MM.1S (cell line): ENCODE measurements around the gene ORAI2.

Experiments used
- DNase-seq: peaks from one replicate; pipeline ENCODE4 v3.0.0-alpha.2; 2015
- H2AFZ ChIP-seq: fragments of 300-600 bp; sonication (generic); 2 replicates; pipeline ENCODE4 v1.6.0; 2016; ENCODE audit warnings: antibody characterized with exemption, low read length
- H3F3A ChIP-seq: fragments of 300-600 bp; sonication (generic); 2 replicates; pipeline ENCODE4 v1.6.1; 2016; ENCODE audit warnings: mild to moderate bottlenecking, antibody characterized with exemption, low read length, moderate library complexity, mixed read lengths; ENCODE audit not compliant: insufficient read depth
- H3K27ac ChIP-seq: fragments of 300-600 bp; sonication (generic); 2 replicates; pipeline ENCODE4 v1.5.1; 2016; ENCODE audit warnings: mild to moderate bottlenecking, low read length
- H3K27me3 ChIP-seq: fragments of 300-600 bp; sonication (generic); replicated peaks from 2 replicates; pipeline ENCODE4 v1.6.0; 2016; ENCODE audit warnings: low read length; ENCODE audit not compliant: insufficient read depth
- H3K36me3 ChIP-seq: fragments of 300-600 bp; sonication (generic); replicated peaks from 2 replicates; pipeline ENCODE4 v1.6.1; 2016; ENCODE audit warnings: mild to moderate bottlenecking, low read length, mixed read lengths; ENCODE audit not compliant: insufficient read depth
- H3K4me1 ChIP-seq: fragments of 300-600 bp; sonication (generic); 2 replicates; pipeline ENCODE4 v1.6.1; 2016; ENCODE audit warnings: low read length, mixed read lengths
- H3K4me2 ChIP-seq: fragments of 300-600 bp; sonication (generic); 2 replicates; pipeline ENCODE4 v1.6.0; 2016; ENCODE audit warnings: low read depth, low read length
- H3K4me3 ChIP-seq: fragments of 300-600 bp; sonication (generic); 2 replicates; pipeline ENCODE4 v1.5.1; 2016; ENCODE audit warnings: low read length, mixed read lengths
- H3K79me2 ChIP-seq: fragments of 300-600 bp; sonication (generic); 2 replicates; pipeline ENCODE4 v1.6.1; 2016; ENCODE audit warnings: mixed run types, low read length, mixed read lengths
- H3K9ac ChIP-seq: fragments of 300-600 bp; sonication (generic); 2 replicates; pipeline ENCODE4 v1.6.1; 2016; ENCODE audit warnings: low read length, mixed read lengths
- H3K9me2 ChIP-seq: fragments of 300-600 bp; sonication (generic); replicated peaks from 2 replicates; pipeline ENCODE4 v1.6.1; 2016; ENCODE audit warnings: mild to moderate bottlenecking, low read length, mixed read lengths; ENCODE audit not compliant: insufficient read depth
- H3K9me3 ChIP-seq: fragments of 300-600 bp; sonication (generic); replicated peaks from 2 replicates; pipeline ENCODE4 v1.6.1; 2016; ENCODE audit warnings: mild to moderate bottlenecking, low read length, mixed read lengths; ENCODE audit not compliant: insufficient read depth
- H4K20me1 ChIP-seq: fragments of 300-600 bp; sonication (generic); 2 replicates; pipeline ENCODE4 v1.6.1; 2016; ENCODE audit warnings: mild to moderate bottlenecking, low read length, moderate library complexity, mixed read lengths; ENCODE audit not compliant: insufficient read depth
- CTCF ChIP-seq: fragments of 300-600 bp; sonication (generic); IDR thresholded peaks from 2 replicates; pipeline ENCODE4 v1.5.1; 2016; ENCODE audit warnings: antibody characterized with exemption, low read length, mixed read lengths
- EZH2 ChIP-seq: fragments of 300-600 bp; sonication (generic); optimal IDR thresholded peaks from 2 replicates; pipeline ENCODE3; 2017; ENCODE audit warnings: low read depth, mild to moderate bottlenecking, antibody characterized with exemption, low read length, mixed read lengths
- EZH2phosphoT487 ChIP-seq: fragments of 300-600 bp; sonication (generic); IDR thresholded peaks from 2 replicates; pipeline ENCODE4 v1.6.1; 2018; ENCODE audit warnings: antibody characterized with exemption, low read length

Gene ORAI2

GRCh38 chr7:102455596-102455995 is 22.2 kb downstream of the ORAI2 start:
- peaks cover 13% of the 10 kb centered on the region; the same call in 1 of the 2 replicates for H3F3A ChIP-seq
- peak; percentile 1 for DNase-seq
- TF ChIP-seq EZH2 (no peak), CTCF (no peak), EZH2phosphoT487 (no peak)
- H3K4me1 ChIP-seq, result peaks cover 8% of the 10 kb centered on the region
- H3K79me2 ChIP-seq, result 0 out of 2 replicates have a peak, but pooled peaks cover under 1% of the 10 kb centered on the region
- no peak overlapping the region for H2AFZ ChIP-seq
- H3K27ac ChIP-seq, result no peak overlapping the region
- H4K20me1 ChIP-seq, result no peaks in the 10 kb centered on the region
- H3K4me3 ChIP-seq, result no peak overlapping the region
- H3K27me3 ChIP-seq, result no peaks in the 10 kb centered on the region
- no peak overlapping the region for H3K4me2 ChIP-seq
- no peaks in the 10 kb centered on the region for H3K36me3 ChIP-seq
- no peaks in the 10 kb centered on the region for H3K9me3 ChIP-seq
- H3K9ac ChIP-seq, result no peak overlapping the region
- H3K9me2 ChIP-seq, result no peaks in the 10 kb centered on the region

GRCh38 chr7:102456327-102456726 is 23.0 kb downstream of the ORAI2 start:
- Histone ChIP-seq H3K4me1 (peaks cover 3% of the 10 kb centered on the region; the same call in 1 of the 2 replicates), H3K9me2 (no peaks in the 10 kb centered on the region), H3K27ac (no peak overlapping the region), H3K4me2 (no peak overlapping the region), H3F3A (peaks cover 9% of the 10 kb centered on the region; the same call in 1 of the 2 replicates), H3K36me3 (no peaks in the 10 kb centered on the region), H3K9ac (no peak overlapping the region), H3K4me3 (no peak overlapping the region), H3K9me3 (no peaks in the 10 kb centered on the region), H3K79me2 (no peaks in the 10 kb centered on the region), H2AFZ (no peak overlapping the region), H4K20me1 (no peaks in the 10 kb centered on the region), H3K27me3 (no peaks in the 10 kb centered on the region)
- DNase-seq, result no peak
- TF ChIP-seq EZH2phosphoT487, result no peak
- TF ChIP-seq EZH2, result no peak
- TF ChIP-seq CTCF, result no peak

GRCh38 chr7:102457352-102457924 is 24.1 kb downstream of the ORAI2 start:
- no peak overlapping the region for H3K4me2 ChIP-seq

More at GRCh38 chr7:102457352-102457924, 24.1 kb downstream of the ORAI2 start:
- peaks cover 7% of the 10 kb centered on the region for H3K79me2 ChIP-seq
- H3K27ac ChIP-seq, result no peak overlapping the region
- no peaks in the 10 kb centered on the region for H3K9me3 ChIP-seq
- no peaks in the 10 kb centered on the region for H4K20me1 ChIP-seq
- 0 out of 2 replicates have a peak, but pooled peaks cover 4% of the 10 kb centered on the region for H3F3A ChIP-seq
- no peaks in the 10 kb centered on the region for H3K36me3 ChIP-seq
- H3K9me2 ChIP-seq, result no peaks in the 10 kb centered on the region
- no peak overlapping the region for H2AFZ ChIP-seq
- H3K4me3 ChIP-seq, result no peak overlapping the region
- TF ChIP-seq CTCF (no peak), EZH2phosphoT487 (no peak), EZH2 (no peak)
- H3K27me3 ChIP-seq, result no peaks in the 10 kb centered on the region
- DNase-seq, result no peak
- no peaks in the 10 kb centered on the region for H3K4me1 ChIP-seq
- no peak overlapping the region for H3K9ac ChIP-seq
